H1 (cell line): Measurements from ENCODE around the gene TRABD2A. TPM values are rescaled to one million over a fixed set of nuclear protein-coding genes. Genes with fewer than 3 reads are reported as not detected.

Experiments
- CTCF ChIA-PET: fragments of 300-600 bp; sonication (Branson Sonifier 250); formaldehyde crosslinking; loops from one replicate; lab custom pipeline; 2021; ENCODE audit not compliant: partially characterized antibody; lab: Charles Lee
- POLR2A ChIA-PET: fragments of 300-600 bp; sonication (Branson Sonifier 250); formaldehyde crosslinking; loops from one replicate; lab custom pipeline; 2021; ENCODE audit warnings: inconsistent platforms; ENCODE audit not compliant: partially characterized antibody; lab: Charles Lee
- DNase-seq, 2 experiments: peaks; one replicate each; pipeline versions ENCODE4 v3.0.0 to v3.0.0-alpha.2; 2010 to 2022; ENCODE audit warnings: low spot score in 2 of 2, low read depth in 1 of 2, mixed read lengths in 1 of 2
- FAIRE-seq: peaks from 2 replicates; lab custom pipeline; 2011; peaks lifted over from hg19 to GRCh38; lab: Jason Lieb, UNC
- H2AFZ ChIP-seq: 2 replicates; pipeline ENCODE4 v1.8.1; 2012; ENCODE audit warnings: low read length, inconsistent platforms
- H2AK5ac ChIP-seq: 2 replicates; pipeline ENCODE4 v1.6.1; 2013; ENCODE audit warnings: low read depth, low read length
- H2BK120ac ChIP-seq: replicated peaks from 2 replicates; pipeline ENCODE3; 2013; ENCODE audit warnings: low read depth, low read length, inconsistent platforms
- H2BK12ac ChIP-seq: 2 replicates; pipeline ENCODE4 v1.6.1; 2013; ENCODE audit warnings: low read depth, low read length
- H2BK15ac ChIP-seq: 2 replicates; pipeline ENCODE4 v1.6.1; 2013; ENCODE audit warnings: low read length
- H2BK20ac ChIP-seq: 2 replicates; pipeline ENCODE4 v1.6.1; 2013; ENCODE audit warnings: low read length
- H2BK5ac ChIP-seq: 2 replicates; pipeline ENCODE4 v1.6.1; 2013; ENCODE audit warnings: low read depth, low read length
- H3K14ac ChIP-seq: 2 replicates; pipeline ENCODE4 v1.6.1; 2013; ENCODE audit warnings: inconsistent platforms; ENCODE audit not compliant: insufficient read length
- H3K18ac ChIP-seq: 2 replicates; pipeline ENCODE4 v1.6.1; 2013; ENCODE audit warnings: low read length; ENCODE audit errors: extremely low read depth
- H3K23ac ChIP-seq: 2 replicates; pipeline ENCODE4 v1.6.1; 2013; ENCODE audit warnings: inconsistent platforms; ENCODE audit not compliant: insufficient read length
- H3K23me2 ChIP-seq: 2 replicates; pipeline ENCODE4 v1.6.1; 2013; ENCODE audit warnings: low read depth, low read length
- H3K27ac ChIP-seq: 2 replicates; pipeline ENCODE4 v1.6.1; 2011; ENCODE audit warnings: low read depth, low read length, inconsistent platforms
- H3K27me3 ChIP-seq, 4 experiments: replicated peaks in 1 of 4; 1 replicate in 1 of 4; 2 replicates in 3 of 4; pipeline versions ENCODE4 v1.6.1 to v1.8.1; 2011 to 2013; ENCODE audit warnings: low read length in 3 of 4, mild to moderate bottlenecking in 3 of 4, inconsistent platforms in 2 of 4, mixed read lengths in 2 of 4, moderate library complexity in 1 of 4; ENCODE audit not compliant: control insufficient read depth in 3 of 4, insufficient read depth in 3 of 4; ENCODE audit errors: extremely low read depth in 1 of 4
- H3K36me3 ChIP-seq, 4 experiments: 2 replicates each; pipeline versions ENCODE4 v1.6.1 to v1.8.1; 2011 to 2013; ENCODE audit warnings: mild to moderate bottlenecking in 4 of 4, low read length in 3 of 4, moderate library complexity in 2 of 4, control low read depth in 1 of 4, inconsistent platforms in 1 of 4; ENCODE audit not compliant: insufficient read depth in 4 of 4, control insufficient read depth in 2 of 4
- H3K4ac ChIP-seq: replicated peaks from 2 replicates; pipeline ENCODE3; 2013; ENCODE audit warnings: low read length, low read depth, mixed read lengths, inconsistent platforms; ENCODE audit not compliant: insufficient read length
- H3K4me1 ChIP-seq, 4 experiments: replicated peaks in 1 of 4; 1 replicate in 1 of 4; 2 replicates in 3 of 4; pipeline versions ENCODE4 v1.6.1 to v1.8.1; 2011 to 2013; ENCODE audit warnings: low read length in 3 of 4, inconsistent platforms in 2 of 4, mixed read lengths in 1 of 4; ENCODE audit not compliant: insufficient read depth in 4 of 4, control insufficient read depth in 3 of 4
- H3K4me2 ChIP-seq, 2 experiments: 2 replicates each; pipeline versions ENCODE4 v1.6.1 to v1.8.1; 2011 to 2013; ENCODE audit warnings: low read depth in 2 of 2, low read length in 2 of 2, control low read depth in 1 of 2, inconsistent platforms in 1 of 2, mild to moderate bottlenecking in 1 of 2; ENCODE audit not compliant: insufficient read depth in 1 of 2
- H3K4me3 ChIP-seq, 4 experiments: fragments of 200-600, 300-600 bp in 1 of 4; sonication (generic), shearing (Covaris generic), sonication (Bioruptor Twin) in 1 of 4; 2 replicates each; pipeline versions ENCODE4 v1.5.1 to v1.8.1; 2011 to 2016; ENCODE audit warnings: low read length in 4 of 4, low read depth in 3 of 4, control low read depth in 2 of 4, inconsistent platforms in 2 of 4, mild to moderate bottlenecking in 2 of 4, mixed read lengths in 1 of 4, moderate library complexity in 1 of 4; ENCODE audit not compliant: insufficient read depth in 2 of 4; ENCODE audit errors: extremely low read depth in 1 of 4
- H3K56ac ChIP-seq: replicated peaks from 2 replicates; pipeline ENCODE3; 2013; ENCODE audit warnings: low read depth, mild to moderate bottlenecking, mixed read lengths, low read length, inconsistent platforms; ENCODE audit not compliant: insufficient read length
- H3K79me1 ChIP-seq: 2 replicates; pipeline ENCODE4 v1.6.1; 2013; ENCODE audit warnings: low read depth, low read length, control low read depth
- H3K79me2 ChIP-seq, 2 experiments: 2 replicates each; pipeline versions ENCODE4 v1.6.1 to v1.8.1; 2012 to 2013; ENCODE audit warnings: low read length in 2 of 2, mild to moderate bottlenecking in 2 of 2, inconsistent platforms in 1 of 2; ENCODE audit not compliant: insufficient read depth in 2 of 2, control insufficient read depth in 1 of 2
- H3K9ac ChIP-seq, 4 experiments: replicated peaks in 1 of 4; 1 replicate in 1 of 4; 2 replicates in 3 of 4; pipeline versions ENCODE4 v1.6.1 to v1.8.1; 2011 to 2013; ENCODE audit warnings: low read depth in 3 of 4, low read length in 3 of 4, control low read depth in 2 of 4, mild to moderate bottlenecking in 2 of 4, moderate library complexity in 2 of 4, inconsistent platforms in 1 of 4; ENCODE audit errors: extremely low read depth in 1 of 4
- H3K9me3 ChIP-seq, 2 experiments: 2 replicates each; pipeline versions ENCODE4 v1.6.1 to v1.8.1; 2012 to 2013; ENCODE audit warnings: mild to moderate bottlenecking in 2 of 2, moderate library complexity in 2 of 2, control low read depth in 1 of 2, inconsistent platforms in 1 of 2, low read depth in 1 of 2, low read length in 1 of 2, mixed read lengths in 1 of 2; ENCODE audit not compliant: insufficient read depth in 2 of 2
- H4K20me1 ChIP-seq, 2 experiments: replicated peaks in 1 of 2; 2 replicates each; pipeline versions ENCODE3 to v1.8.1; 2011 to 2013; ENCODE audit warnings: inconsistent platforms in 2 of 2, low read length in 2 of 2, mild to moderate bottlenecking in 1 of 2; ENCODE audit not compliant: insufficient read depth in 2 of 2, control insufficient read depth in 1 of 2
- H4K5ac ChIP-seq: 2 replicates; pipeline ENCODE4 v1.6.1; 2013; ENCODE audit warnings: low read length, low read depth, mixed read lengths, inconsistent platforms; ENCODE audit not compliant: insufficient read length
- H4K8ac ChIP-seq: 2 replicates; pipeline ENCODE4 v1.8.0; 2013; ENCODE audit warnings: mild to moderate bottlenecking, moderate library complexity, low read length, inconsistent platforms; ENCODE audit not compliant: insufficient read depth; ENCODE audit errors: extremely low read depth
- H4K91ac ChIP-seq: replicated peaks from 2 replicates; pipeline ENCODE3; 2013; ENCODE audit warnings: low read length, mixed read lengths, inconsistent platforms; ENCODE audit not compliant: insufficient read length
- E2F6 ChIP-seq: IDR thresholded peaks from 2 replicates; pipeline ENCODE4 v1.6.1; 2012; ENCODE audit warnings: inconsistent platforms
- EZH2 ChIP-seq: fragments of 200-600 bp; sonication (generic); IDR thresholded peaks from 2 replicates; pipeline ENCODE4 v1.7.1; 2012; ENCODE audit warnings: low read depth, mild to moderate bottlenecking, moderate library complexity, low read length, inconsistent platforms; ENCODE audit not compliant: severe bottlenecking
- FOSL1 ChIP-seq: IDR thresholded peaks from 2 replicates; pipeline ENCODE4 v1.6.1; 2011; ENCODE audit warnings: mild to moderate bottlenecking, low read depth, low read length, moderate library complexity; ENCODE audit not compliant: insufficient read depth
- GABPA ChIP-seq: IDR thresholded peaks from 2 replicates; pipeline ENCODE4 v1.6.1; 2011; ENCODE audit warnings: mild to moderate bottlenecking, low read length, moderate library complexity, borderline replicate concordance; ENCODE audit not compliant: insufficient read depth
- NRF1 ChIP-seq: IDR thresholded peaks from 2 replicates; pipeline ENCODE4 v1.6.1; 2011; ENCODE audit warnings: mild to moderate bottlenecking, low read depth, low read length, improper control_type of control experiment
- PHF8 ChIP-seq: fragments of 200-600 bp; sonication (generic); conservative IDR thresholded peaks from 2 replicates; pipeline ENCODE4 v1.7.1; 2012; ENCODE audit warnings: low read depth, mild to moderate bottlenecking, inconsistent platforms, low read length, moderate library complexity
- RAD21 ChIP-seq, 2 experiments: IDR thresholded peaks in 1 of 2; conservative IDR thresholded peaks in 1 of 2; 2 replicates each; pipeline ENCODE4 v1.6.1; 2011; ENCODE audit warnings: low read depth in 2 of 2, low read length in 2 of 2, improper control_type of control experiment in 1 of 2, inconsistent platforms in 1 of 2, mild to moderate bottlenecking in 1 of 2, moderate library complexity in 1 of 2
- SIRT6 ChIP-seq: IDR thresholded peaks from one replicate; pipeline ENCODE4 v1.7.1; 2012; ENCODE audit warnings: low read length, inconsistent platforms
- SP2 ChIP-seq: IDR thresholded peaks from 2 replicates; pipeline ENCODE4 v1.6.1; 2012; ENCODE audit warnings: mild to moderate bottlenecking, low read length, inconsistent platforms
- SRF ChIP-seq: IDR thresholded peaks from 2 replicates; pipeline ENCODE4 v1.6.1; 2011; ENCODE audit warnings: mild to moderate bottlenecking, low read depth, low read length, moderate library complexity
- SUZ12 ChIP-seq: fragments of 200-600 bp; sonication (generic); IDR thresholded peaks from 2 replicates; pipeline ENCODE4 v1.6.1; 2012; ENCODE audit warnings: mild to moderate bottlenecking, inconsistent platforms, low read length, moderate library complexity, mixed read lengths
- TAF7 ChIP-seq: optimal IDR thresholded peaks from 2 replicates; pipeline ENCODE3; 2011; ENCODE audit warnings: low read depth, mild to moderate bottlenecking, inconsistent platforms, low read length, moderate library complexity, borderline replicate concordance
- TBP ChIP-seq: IDR thresholded peaks from 2 replicates; pipeline ENCODE4 v1.6.1; 2011; ENCODE audit warnings: low read depth, low read length, improper control_type of control experiment
- WGBS, 2 experiments: shearing (Covaris generic) in 1 of 2; methylation state at CpG; one replicate each; pipeline versions ENCODE4 v1.1.6 to v1.1.7; 2013 to 2015; ENCODE audit warnings: low lambda C conversion rate in 2 of 2, mixed read lengths in 2 of 2, inconsistent platforms in 1 of 2, low coverage in 1 of 2, missing lambda C conversion rate in 1 of 2; ENCODE audit not compliant: insufficient replicate concordance in 2 of 2, insufficient coverage in 1 of 2, insufficient read length in 1 of 2; ENCODE audit errors: extremely low coverage in 1 of 2, missing lambda C conversion rate in 1 of 2; 5-methylcytosine and 5-hydroxymethylcytosine counted together
- polyA plus RNA-seq, 7 experiments: library from polyadenylated mRNA; depleted of rRNA in 3 of 7; stranded (reverse) in 5 of 7; unstranded in 2 of 7; fragments of >200 nt in 5 of 7; fragments of 200-250 nt in 2 of 7; gene quantifications; 1 replicate in 5 of 7; 2 replicates in 1 of 7; 4 replicates in 1 of 7; pipeline versions ENCODE4 v1.2.1 to v1.2.3, GENCODE V29; 2011 to 2013; ENCODE audit warnings: missing spikeins in 2 of 7, mixed read lengths in 2 of 7
- total RNA-seq: library from RNA; stranded (reverse); fragmentation: NEBNext Ultra II Directional; extraction: Animal tissue kit (Norgen Biotek cat#: 25700); gene quantifications from 2 replicates; pipeline ENCODE4 v1.2.1, GENCODE V29; 2021

Gene TRABD2A
- total and polyA plus RNA-seq, 2 of the 8 experiments (the other 6 are each of a cell fraction or from before 2014, with no cell fraction given): 17.3 to 18.6 TPM

DNA sequence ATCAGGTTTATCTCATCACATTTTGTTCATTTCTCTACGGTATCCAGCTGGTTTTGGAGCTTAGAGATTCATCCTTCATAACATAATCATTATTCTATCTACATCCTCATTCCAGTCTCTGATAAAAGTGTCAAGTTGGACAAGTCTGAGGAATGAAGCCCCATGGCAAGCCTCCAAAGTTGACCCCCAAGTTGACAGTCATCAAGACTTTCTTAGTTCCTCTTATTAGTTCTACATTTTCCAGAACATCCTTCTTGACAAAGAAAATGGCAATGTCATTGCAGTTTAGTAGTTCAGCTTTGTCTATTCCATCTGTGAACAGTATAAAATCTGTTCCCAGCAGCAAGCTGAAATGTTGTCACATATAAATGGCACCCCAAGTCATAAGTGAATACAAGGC is 20.1 kb upstream of the TRABD2A start:
- Histone ChIP-seq H3K9ac (no peak overlapping the region), H3K4me1 (peaks cover 0 to 4% (median 1%) of the 10 kb centered on the region in 4 experiments; a peak in 2 of 7 replicates), H3K23me2 (peaks cover 7% of the 10 kb centered on the region), H2BK20ac (no peak overlapping the region), H2AK5ac (no peak overlapping the region), H3K79me1 (no peaks in the 10 kb centered on the region), H2BK15ac (no peak overlapping the region), H4K20me1 (no peaks in the 10 kb centered on the region), H2BK12ac (no peak overlapping the region), H3K27me3 (peaks cover 0 to 10% (median 8%) of the 10 kb centered on the region in 4 experiments; a peak in 6 of 7 replicates), H2BK5ac (no peak overlapping the region), H4K5ac (no peak overlapping the region), H3K4me3 (no peak overlapping the region), H3K27ac (no peak overlapping the region), H3K4me2 (no peak overlapping the region), H2AFZ (no peak overlapping the region), H3K18ac (no peak overlapping the region), H3K14ac (no peak overlapping the region), H3K23ac (no peak overlapping the region), H3K79me2 (peaks cover 0 to 3% of the 10 kb centered on the region in 2 experiments; a peak in 1 of 4 replicates), H3K56ac (no peak overlapping the region), H3K4ac (no peak overlapping the region), H4K8ac (no peak overlapping the region), H3K36me3 (no peaks in the 10 kb centered on the region), H2BK120ac (no peak overlapping the region), H4K91ac (no peak overlapping the region), H3K9me3 (no peaks in the 10 kb centered on the region)
- WGBS, 2 experiments: 90% methylated on average over 1 of the region's 1 CpG; no CpG with 5 or more reads in 1 of the 2 experiments
- ChIA-PET CTCF (interaction anchor here (4.9 to 6.1 kb wide), 2 partner anchors 20 to 25 kb away, joined by 17 to 31 read pairs; partner anchors contain the start of gene TRABD2A), POLR2A (no interaction called here)
- FAIRE-seq (no peak), DNase-seq (no peak)
- no peak for TF ChIP-seq SRF
- TF ChIP-seq EZH2: no peak
- TF ChIP-seq SUZ12: no peak
- no peak for TF ChIP-seq SP2
- TF ChIP-seq GABPA: no peak
- no peak for TF ChIP-seq SIRT6
- no peak for TF ChIP-seq TAF7
- TF ChIP-seq E2F6: no peak
- no peak for TF ChIP-seq TBP
- no peak for TF ChIP-seq RAD21 (IDR thresholded peaks at IDR 0.05 in 1 of 2, conservative IDR thresholded peaks at IDR 0.05 in 1 of 2; ENCODE audit: low read depth in 2 of 2, low read length in 2 of 2)
- no peak for TF ChIP-seq PHF8
- no peak for TF ChIP-seq FOSL1
- no peak for TF ChIP-seq NRF1
